ENCODE measurements around the gene CACUL1.

Gene CACUL1

GRCh38 chr10:118754556-118755423 lies at the start of gene CACUL1:
TSS of gene CACUL1 (minus strand) at chr10:118754970. CDS start at chr10:118754762, 208 bp downstream.
- H3K9me3 ChIP-seq (ENCODE audit: control insufficient read depth, insufficient read depth, low read length) = no peaks in the 10 kb centered on the region
- peak within 1 kb of the TSS; percentile 96 for H3K4me2 ChIP-seq (ENCODE audit: low read length)
- no peaks in the 10 kb centered on the region for H3K9me2 ChIP-seq (replicated peaks; ENCODE audit: control insufficient read depth, low read length)
- TF ChIP-seq CTCF (IDR thresholded peaks at IDR 0.05; ENCODE audit: low read depth, low read length, poor library complexity, severe bottlenecking) = no peak
- no peak for TF ChIP-seq EZH2phosphoT487 (IDR thresholded peaks at IDR 0.05; ENCODE audit: borderline replicate concordance, low read length)
- H4K20me1 ChIP-seq (ENCODE audit: control insufficient read depth, insufficient read depth, low read depth, low read length) = peaks cover 13% of the 10 kb centered on the region; the same call in 1 of the 2 replicates
- H3K4me1 ChIP-seq (ENCODE audit: control insufficient read depth, low read length) = peaks cover 37% of the 10 kb centered on the region
- H3K79me2 ChIP-seq (ENCODE audit: control insufficient read depth, low read length) = peaks cover 49% of the 10 kb centered on the region
- peaks cover 21% of the 10 kb centered on the region for H3K36me3 ChIP-seq (ENCODE audit: control insufficient read depth, low read length)
- peaks cover 6% of the 10 kb centered on the region; the same call in 1 of the 2 replicates for H3F3A ChIP-seq (ENCODE audit: control insufficient read depth, insufficient read depth)
- H3K27ac ChIP-seq (ENCODE audit: low read depth, low read length) = peak within 1 kb of the TSS; percentile 86
- no peaks in the 10 kb centered on the region for H3K27me3 ChIP-seq (ENCODE audit: control insufficient read depth, low read length)
- peak within 1 kb of the TSS; percentile 99 for H3K4me3 ChIP-seq (ENCODE audit: low read length)

- H4K20me1 ChIP-seq (ENCODE audit: control insufficient read depth, insufficient read depth, low read depth, low read length) = no peaks in the 10 kb centered on the region
- H3K9me3 ChIP-seq (ENCODE audit: control insufficient read depth, insufficient read depth, low read length) = no peaks in the 10 kb centered on the region
- H3K9me2 ChIP-seq (replicated peaks; ENCODE audit: control insufficient read depth, low read length) = no peaks in the 10 kb centered on the region
- peaks cover 5% of the 10 kb centered on the region for H3K27me3 ChIP-seq (ENCODE audit: control insufficient read depth, low read length)
- TF ChIP-seq EZH2phosphoT487 (IDR thresholded peaks at IDR 0.05; ENCODE audit: borderline replicate concordance, low read length) = no peak
- TF ChIP-seq CTCF (IDR thresholded peaks at IDR 0.05; ENCODE audit: low read depth, low read length, poor library complexity, severe bottlenecking) = no peak
- no peaks in the 10 kb centered on the region for H3F3A ChIP-seq (ENCODE audit: control insufficient read depth, insufficient read depth)
- H3K4me3 ChIP-seq (ENCODE audit: low read length) = no peak overlapping the region
- no peaks in the 10 kb centered on the region for H3K4me1 ChIP-seq (ENCODE audit: control insufficient read depth, low read length)
- no peak overlapping the region for H3K4me2 ChIP-seq (ENCODE audit: low read length)
- no peaks in the 10 kb centered on the region for H3K36me3 ChIP-seq (ENCODE audit: control insufficient read depth, low read length)
- H3K79me2 ChIP-seq (ENCODE audit: control insufficient read depth, low read length) = no peaks in the 10 kb centered on the region
- H3K27ac ChIP-seq (ENCODE audit: low read depth, low read length) = no peak overlapping the region
These were observed 49.5 kb upstream of the CACUL1 start for GRCh38 chr10:118804262-118804773.

- no peaks in the 10 kb centered on the region for H3K79me2 ChIP-seq (ENCODE audit: control insufficient read depth, low read length)
- H3K4me3 ChIP-seq (ENCODE audit: low read length) = no peak overlapping the region
- no peak overlapping the region for H3K4me2 ChIP-seq (ENCODE audit: low read length)
- H3K9me2 ChIP-seq (replicated peaks; ENCODE audit: control insufficient read depth, low read length) = no peaks in the 10 kb centered on the region
- no peaks in the 10 kb centered on the region for H3F3A ChIP-seq (ENCODE audit: control insufficient read depth, insufficient read depth)
- H3K4me1 ChIP-seq (ENCODE audit: control insufficient read depth, low read length) = no peaks in the 10 kb centered on the region
- no peak overlapping the region for H3K27ac ChIP-seq (ENCODE audit: low read depth, low read length)
- H3K27me3 ChIP-seq (ENCODE audit: control insufficient read depth, low read length) = peaks cover 7% of the 10 kb centered on the region
- no peak for TF ChIP-seq CTCF (IDR thresholded peaks at IDR 0.05; ENCODE audit: low read depth, low read length, poor library complexity, severe bottlenecking)
- no peak for TF ChIP-seq EZH2phosphoT487 (IDR thresholded peaks at IDR 0.05; ENCODE audit: borderline replicate concordance, low read length)
- no peaks in the 10 kb centered on the region for H4K20me1 ChIP-seq (ENCODE audit: control insufficient read depth, insufficient read depth, low read depth, low read length)
- no peaks in the 10 kb centered on the region for H3K36me3 ChIP-seq (ENCODE audit: control insufficient read depth, low read length)
- no peaks in the 10 kb centered on the region for H3K9me3 ChIP-seq (ENCODE audit: control insufficient read depth, insufficient read depth, low read length)
These were observed 47.5 kb upstream of the CACUL1 start for GRCh38 chr10:118802126-118802793.
